ENCODE measurements around the gene DPF3. TPM values are rescaled to one million over a fixed set of nuclear protein-coding genes. Genes with fewer than 3 reads are reported as not detected.

Gene DPF3
- total and polyA plus RNA-seq, 2 donors (not counting 1 experiment from before 2014, with no cell fraction given) = 3.4 to 10.2 TPM

DNA sequence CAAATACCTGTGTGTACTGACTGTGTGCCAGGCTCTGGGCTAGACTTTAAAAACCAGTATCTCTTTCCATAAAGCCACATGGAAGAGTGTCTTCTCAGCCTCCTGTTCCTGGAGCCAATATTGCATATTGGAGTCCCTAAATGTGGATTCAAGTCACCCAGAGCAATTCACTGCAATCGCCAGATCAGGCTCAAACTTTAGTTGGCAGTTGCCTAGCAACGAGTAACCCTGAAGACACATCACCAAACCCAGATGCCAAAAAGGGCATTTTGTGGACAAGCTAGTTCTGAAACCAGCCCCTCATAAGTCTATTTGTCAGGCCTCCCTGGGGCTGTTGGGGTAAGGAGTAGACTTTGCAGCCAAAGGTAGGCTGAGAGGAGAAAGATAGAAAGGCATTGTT, 13.7 kb downstream of the DPF3 start:
- H3K27ac Mint-ChIP-seq = no peak overlapping the region
- no peaks in the 10 kb centered on the region for H3K9me3 Mint-ChIP-seq (ENCODE audit: insufficient read depth)
- Histone ChIP-seq H3K27ac (ENCODE audit: low read length in 2 of 2) (no peak overlapping the region), H3K4me3 (ENCODE audit: control extremely low read depth in 1 of 5, extremely low read depth in 1 of 5, insufficient read depth in 1 of 5, low read depth in 2 of 5, low read length in 4 of 5) (no peak overlapping the region), H3K4me2 (replicated peaks; ENCODE audit: low read depth, low read length, poor library complexity, severe bottlenecking) (no peak overlapping the region), H3K27me3 (replicated peaks in 1 of 4; ENCODE audit: control extremely low read depth in 1 of 4, control insufficient read depth in 3 of 4, insufficient read depth in 4 of 4, low read length in 3 of 4) (no peaks in the 10 kb centered on the region), H3K4me1 (ENCODE audit: control insufficient read depth in 2 of 2, insufficient read depth in 2 of 2, low read length in 2 of 2) (peaks cover 17 to 29% of the 10 kb centered on the region in 2 donors), H3K9me3 (ENCODE audit: control extremely low read depth in 1 of 3, control insufficient read depth in 2 of 3, insufficient read depth in 1 of 3, low read length in 2 of 3) (peaks cover 0 to 4% (median 0%) of the 10 kb centered on the region in 3 donors), H4K20me1 (ENCODE audit: control insufficient read depth, insufficient read depth, low read length, poor library complexity, severe bottlenecking) (peaks cover 14% of the 10 kb centered on the region), H3K79me2 (ENCODE audit: control insufficient read depth, insufficient read depth, low read length) (peaks cover 83% of the 10 kb centered on the region), H3K9ac (ENCODE audit: low read length) (no peak overlapping the region), H3K36me3 (replicated peaks in 1 of 2; ENCODE audit: control extremely low read depth in 1 of 2, control insufficient read depth in 1 of 2, extremely low read depth in 1 of 2, insufficient read depth in 2 of 2, low read length in 1 of 2) (peaks cover 0 to 20% of the 10 kb centered on the region in 2 experiments), H2AFZ (ENCODE audit: insufficient read depth, low read depth, low read length, poor library complexity, severe bottlenecking) (no peak overlapping the region)
- H3K4me3 Mint-ChIP-seq = no peak overlapping the region
- ATAC-seq (ENCODE audit: low read depth) = no peak
- POLR2A ChIA-PET = no interaction called here
- H3K27me3 Mint-ChIP-seq = no peaks in the 10 kb centered on the region
- CTCF ChIA-PET = interaction anchor here (0.6 kb wide), 1 partner anchor 23 kb away, joined by 3 read pairs; no protein-coding TSS in a partner anchor
- peaks cover 38% of the 10 kb centered on the region for H3K4me1 Mint-ChIP-seq
- intact Hi-C loops (cut with micrococcal nuclease) = no loop called here
- TF ChIP-seq, protein P1, sequence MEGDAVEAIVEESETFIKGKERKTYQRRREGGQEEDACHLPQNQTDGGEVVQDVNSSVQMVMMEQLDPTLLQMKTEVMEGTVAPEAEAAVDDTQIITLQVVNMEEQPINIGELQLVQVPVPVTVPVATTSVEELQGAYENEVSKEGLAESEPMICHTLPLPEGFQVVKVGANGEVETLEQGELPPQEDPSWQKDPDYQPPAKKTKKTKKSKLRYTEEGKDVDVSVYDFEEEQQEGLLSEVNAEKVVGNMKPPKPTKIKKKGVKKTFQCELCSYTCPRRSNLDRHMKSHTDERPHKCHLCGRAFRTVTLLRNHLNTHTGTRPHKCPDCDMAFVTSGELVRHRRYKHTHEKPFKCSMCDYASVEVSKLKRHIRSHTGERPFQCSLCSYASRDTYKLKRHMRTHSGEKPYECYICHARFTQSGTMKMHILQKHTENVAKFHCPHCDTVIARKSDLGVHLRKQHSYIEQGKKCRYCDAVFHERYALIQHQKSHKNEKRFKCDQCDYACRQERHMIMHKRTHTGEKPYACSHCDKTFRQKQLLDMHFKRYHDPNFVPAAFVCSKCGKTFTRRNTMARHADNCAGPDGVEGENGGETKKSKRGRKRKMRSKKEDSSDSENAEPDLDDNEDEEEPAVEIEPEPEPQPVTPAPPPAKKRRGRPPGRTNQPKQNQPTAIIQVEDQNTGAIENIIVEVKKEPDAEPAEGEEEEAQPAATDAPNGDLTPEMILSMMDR (IDR thresholded peaks at IDR 0.05) = no peak
- no peak for TF ChIP-seq EZH2 (IDR thresholded peaks at IDR 0.05; ENCODE audit: borderline replicate concordance, insufficient read depth, low read depth, low read length, poor library complexity, severe bottlenecking)
- 94% methylated on average over 2 of the region's 2 CpGs for WGBS (ENCODE audit: insufficient coverage)
- no peak for DNase-seq

DNA sequence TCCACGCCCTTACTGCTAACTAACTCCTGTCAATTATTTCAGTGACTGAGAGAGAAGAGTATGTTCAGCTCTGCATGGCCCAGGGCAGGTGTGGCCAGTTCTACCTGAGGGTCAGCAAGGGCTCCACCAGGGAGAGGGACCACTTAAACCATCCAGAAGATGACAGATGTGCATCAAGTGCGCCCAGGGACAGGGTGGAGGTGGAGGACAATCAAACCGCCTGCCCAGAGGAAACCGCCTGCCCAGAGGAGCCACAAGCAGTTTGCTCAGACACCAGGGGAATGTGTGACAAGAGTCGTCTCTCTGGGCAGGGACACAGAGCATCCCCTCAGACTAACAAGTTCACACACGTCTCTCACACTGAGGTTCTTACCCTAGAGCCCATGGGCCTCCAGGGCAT, 14.5 kb downstream of the DPF3 start:
- H3K9me3 ChIP-seq (ENCODE audit: control extremely low read depth in 1 of 3, control insufficient read depth in 2 of 3, insufficient read depth in 1 of 3, low read length in 2 of 3) = peaks cover 0 to 8% (median 0%) of the 10 kb centered on the region in 3 donors
- peaks cover 21 to 35% of the 10 kb centered on the region in 2 donors for H3K4me1 ChIP-seq (ENCODE audit: control insufficient read depth in 2 of 2, insufficient read depth in 2 of 2, low read length in 2 of 2)
- H2AFZ ChIP-seq (ENCODE audit: insufficient read depth, low read depth, low read length, poor library complexity, severe bottlenecking) = no peak overlapping the region
- H3K4me2 ChIP-seq (replicated peaks; ENCODE audit: low read depth, low read length, poor library complexity, severe bottlenecking) = no peak overlapping the region
- ATAC-seq (ENCODE audit: low read depth) = no peak
- peaks cover 43% of the 10 kb centered on the region for H3K4me1 Mint-ChIP-seq
- peaks cover 80% of the 10 kb centered on the region for H3K79me2 ChIP-seq (ENCODE audit: control insufficient read depth, insufficient read depth, low read length)
- H3K27ac Mint-ChIP-seq = no peak overlapping the region
- no peaks in the 10 kb centered on the region for H3K27me3 ChIP-seq (replicated peaks in 1 of 4; ENCODE audit: control extremely low read depth in 1 of 4, control insufficient read depth in 3 of 4, insufficient read depth in 4 of 4, low read length in 3 of 4)
- intact Hi-C loops (cut with micrococcal nuclease) = no loop called here
- H3K4me3 Mint-ChIP-seq = no peak overlapping the region
- ChIA-PET POLR2A (no interaction called here), CTCF (no interaction called here)
- TF ChIP-seq, protein P1 (IDR thresholded peaks at IDR 0.05) = no peak
- no peak for TF ChIP-seq EZH2 (IDR thresholded peaks at IDR 0.05; ENCODE audit: borderline replicate concordance, insufficient read depth, low read depth, low read length, poor library complexity, severe bottlenecking)
- H3K27ac ChIP-seq (ENCODE audit: low read length in 2 of 2) = no peak overlapping the region
- H4K20me1 ChIP-seq (ENCODE audit: control insufficient read depth, insufficient read depth, low read length, poor library complexity, severe bottlenecking) = peaks cover 14% of the 10 kb centered on the region
- no peak for DNase-seq
- WGBS (ENCODE audit: insufficient coverage) = 98% methylated on average over 4 of the region's 6 CpGs
- no peaks in the 10 kb centered on the region for H3K9me3 Mint-ChIP-seq (ENCODE audit: insufficient read depth)
- H3K36me3 ChIP-seq (replicated peaks in 1 of 2; ENCODE audit: control extremely low read depth in 1 of 2, control insufficient read depth in 1 of 2, extremely low read depth in 1 of 2, insufficient read depth in 2 of 2, low read length in 1 of 2) = peaks cover 0 to 20% of the 10 kb centered on the region in 2 experiments
- H3K4me3 ChIP-seq (ENCODE audit: control extremely low read depth in 1 of 5, extremely low read depth in 1 of 5, insufficient read depth in 1 of 5, low read depth in 2 of 5, low read length in 4 of 5) = no peak overlapping the region
- no peaks in the 10 kb centered on the region for H3K27me3 Mint-ChIP-seq
- no peak overlapping the region for H3K9ac ChIP-seq (ENCODE audit: low read length)

Measured in B cell (primary cell).